HepG2 (cell line): ENCODE data around the gene RTRAF. TPM values are rescaled to one million over a fixed set of nuclear protein-coding genes. Genes with fewer than 3 reads are reported as not detected.

Experiments
- ATAC-seq: fragments of 200-7000 bp; cut with Tn5 transposase; 3 replicates; pipeline ENCODE4 v1.9.1; 2020; ENCODE audit warnings: mild to moderate bottlenecking, moderate library complexity
- BruUV-seq: library from RNA; stranded (reverse); fragments of 400-500 nt; replicated peaks from 2 replicates; lab custom pipeline; 2021; lab: Mats Ljungman, UMichigan
- CTCF ChIA-PET: fragments of 300-600 bp; formaldehyde crosslinking; extraction: SDS; loops from one replicate; lab custom pipeline; 2021; ENCODE audit warnings: low total read pairs, inconsistent platforms, low intra/inter-chr PET ratio; lab: Yijun Ruan, JAX
- POLR2A ChIA-PET: fragments of 350-600 bp; sonication (Branson Sonifier 250); formaldehyde crosslinking; loops from one replicate; lab custom pipeline; 2020; ENCODE audit warnings: antibody characterized with exemption, inconsistent platforms; lab: Yijun Ruan, JAX
- DNase-seq: peaks from one replicate; pipeline ENCODE4 v3.0.0-alpha.2; 2015; ENCODE audit warnings: low spot score
- FAIRE-seq: peaks from 3 replicates; lab custom pipeline; 2011; peaks lifted over from hg19 to GRCh38; lab: Jason Lieb, UNC
- H2AFZ ChIP-seq: one replicate; pipeline ENCODE4 v1.6.1; 2011; ENCODE audit warnings: low read length, inconsistent platforms
- H3K27ac ChIP-seq: fragments of 300-600 bp; 3 replicates; pipeline ENCODE4 v1.8.0; 2011; ENCODE audit warnings: mixed run types, mild to moderate bottlenecking, mixed read lengths, low read length, inconsistent platforms; ENCODE audit not compliant: insufficient read depth; ENCODE audit errors: extremely low read length
- H3K27me3 ChIP-seq, 2 experiments: fragments of 200-600 bp in 1 of 2; 2 replicates in 1 of 2; 3 replicates in 1 of 2; pipeline versions ENCODE4 v1.6.0 to v1.8.0; 2011; ENCODE audit warnings: low read length in 2 of 2, mild to moderate bottlenecking in 2 of 2, moderate library complexity in 2 of 2, inconsistent platforms in 1 of 2; ENCODE audit not compliant: insufficient read depth in 2 of 2, control insufficient read depth in 1 of 2
- H3K36me3 ChIP-seq, 2 experiments: fragments of 200-600 bp in 1 of 2; replicated peaks in 1 of 2; 2 replicates in 1 of 2; 3 replicates in 1 of 2; pipeline versions ENCODE4 v1.5.1 to v1.8.0; 2011; ENCODE audit warnings: low read length in 2 of 2, inconsistent platforms in 1 of 2; ENCODE audit not compliant: insufficient read depth in 2 of 2, control insufficient read depth in 1 of 2
- H3K4me1 ChIP-seq: 2 replicates; pipeline ENCODE4 v1.5.1; 2012; ENCODE audit warnings: low read length, inconsistent platforms; ENCODE audit not compliant: insufficient read depth
- H3K4me2 ChIP-seq: 2 replicates; pipeline ENCODE4 v1.6.0; 2011; ENCODE audit warnings: low read depth, low read length, inconsistent platforms
- H3K4me3 ChIP-seq, 3 experiments: fragments of 200-600 bp in 1 of 3; sonication (generic), shearing (Covaris generic) in 1 of 3; replicated peaks in 1 of 3; 2 replicates each; pipeline ENCODE4 v1.5.1; 2011 to 2016; ENCODE audit warnings: low read length in 3 of 3, inconsistent platforms in 2 of 3, low read depth in 2 of 3, mild to moderate bottlenecking in 2 of 3, control low read depth in 1 of 3, mixed read lengths in 1 of 3; ENCODE audit not compliant: insufficient read depth in 1 of 3
- H3K79me2 ChIP-seq: one replicate; pipeline ENCODE4 v1.6.1; 2011; ENCODE audit warnings: low read length, inconsistent platforms; ENCODE audit not compliant: insufficient read depth
- H3K9ac ChIP-seq: 2 replicates; pipeline ENCODE4 v1.6.0; 2011; ENCODE audit warnings: mild to moderate bottlenecking, low read depth, low read length, inconsistent platforms; ENCODE audit not compliant: insufficient read depth
- H3K9me3 ChIP-seq: 2 replicates; pipeline ENCODE4 v1.5.1; 2012; ENCODE audit warnings: mild to moderate bottlenecking, low read length
- H4K20me1 ChIP-seq: 2 replicates; pipeline ENCODE4 v1.6.0; 2011; ENCODE audit warnings: inconsistent platforms, mild to moderate bottlenecking, low read length, moderate library complexity; ENCODE audit not compliant: insufficient read depth
- CBFB ChIP-seq: sonication (generic); formaldehyde crosslinking; IDR thresholded peaks from 2 replicates; pipeline ENCODE4 v1.4.0; 2020; ENCODE audit warnings: missing genetic modification reagents
- FOSL2 ChIP-seq: sonication (generic); formaldehyde crosslinking; IDR thresholded peaks from 2 replicates; pipeline ENCODE4 v1.4.0; 2020; ENCODE audit warnings: missing genetic modification reagents
- NR2F6 ChIP-seq, 2 experiments: IDR thresholded peaks; 2 replicates each; pipeline ENCODE4 v1.6.1; 2016; ENCODE audit warnings: antibody characterized with exemption in 1 of 2, mild to moderate bottlenecking in 1 of 2
- NRL ChIP-seq: sonication (generic); formaldehyde crosslinking; IDR thresholded peaks from 2 replicates; pipeline ENCODE4 v1.5.0; 2020; ENCODE audit warnings: missing genetic modification reagents, mild to moderate bottlenecking, moderate library complexity, borderline replicate concordance
- ONECUT2 ChIP-seq: sonication (generic); formaldehyde crosslinking; IDR thresholded peaks from 2 replicates; pipeline ENCODE4 v1.4.0; 2020; ENCODE audit warnings: missing genetic modification reagents
- PAWR ChIP-seq: sonication (generic); formaldehyde crosslinking; IDR thresholded peaks from 2 replicates; pipeline ENCODE4 v1.4.0; 2020; ENCODE audit warnings: missing genetic modification reagents, mild to moderate bottlenecking, borderline replicate concordance
- ZNF24 ChIP-seq: fragments of 450-650 bp; IDR thresholded peaks from 2 replicates; pipeline ENCODE4 v1.6.1; 2017; ENCODE audit warnings: antibody characterized with exemption, mild to moderate bottlenecking
- ZNF3 ChIP-seq: IDR thresholded peaks from 2 replicates; pipeline ENCODE4 v1.7.0; 2017; ENCODE audit warnings: inconsistent platforms
- ZNF354B ChIP-seq: sonication (generic); formaldehyde crosslinking; IDR thresholded peaks from 2 replicates; pipeline ENCODE4 v1.8.0; 2022; ENCODE audit warnings: mild to moderate bottlenecking, missing genetic modification reagents
- ZNF367 ChIP-seq: sonication (generic); formaldehyde crosslinking; IDR thresholded peaks from 2 replicates; pipeline ENCODE4 v1.4.0; 2020; ENCODE audit warnings: missing genetic modification reagents, borderline replicate concordance
- ZNF496 ChIP-seq: sonication (generic); formaldehyde crosslinking; IDR thresholded peaks from 2 replicates; pipeline ENCODE4 v1.8.1; 2023; ENCODE audit warnings: mild to moderate bottlenecking, moderate library complexity, missing genetic modification reagents; ENCODE audit not compliant: insufficient replicate concordance
- ZNF572 ChIP-seq: sonication (generic); formaldehyde crosslinking; IDR thresholded peaks from 2 replicates; pipeline ENCODE4 v1.5.1; 2020; ENCODE audit warnings: mild to moderate bottlenecking, missing genetic modification reagents
- ZNF713 ChIP-seq: sonication (generic); formaldehyde crosslinking; IDR thresholded peaks from 2 replicates; pipeline ENCODE4 v1.4.0; 2020; ENCODE audit warnings: mild to moderate bottlenecking, missing genetic modification reagents
- whole genome bisulfite sequencing: methylation state at CpG from one replicate; pipeline ENCODE4 v1.1.6; 2017; ENCODE audit warnings: low lambda C conversion rate; 5-methylcytosine and 5-hydroxymethylcytosine counted together
- in situ Hi-C: cut with HindIII; loops from 2 replicates; pipeline ENCODE4 v1.10.0; 2017; ENCODE audit warnings: low pct_unique_long_range_greater_than_20kb; ENCODE audit not compliant: extremely low pct_ligation_motif_present
- intact Hi-C: fragments of 100-400 bp; cut with micrococcal nuclease; formaldehyde crosslinking; loops from one replicate; pipeline ENCODE4 v1.10.0; 2022; ENCODE audit not compliant: unreplicated experiment
- polyA plus RNA-seq, 8 experiments: library from polyadenylated mRNA; depleted of rRNA in 3 of 8; stranded (reverse) in 7 of 8; unstranded in 1 of 8; fragments of >200 nt; fragmentation: Illumina TruSeq in 4 of 8; extraction: Trizol in 4 of 8; gene quantifications; 2 replicates each; pipeline versions ENCODE4 v1.2.1 to v1.2.3, GENCODE V29; 2011 to 2016; ENCODE audit warnings: low read depth in 4 of 8, missing spikeins in 1 of 8, mixed read lengths in 1 of 8; ENCODE audit not compliant: insufficient read depth in 1 of 8
- total RNA-seq, 5 experiments: library from RNA; depleted of rRNA; stranded (reverse); fragments of >200 nt; fragmentation: Illumina TruSeq; extraction: Trizol; gene quantifications; 2 replicates each; pipeline ENCODE4 v1.2.3, GENCODE V29; 2016; ENCODE audit warnings: low read depth in 1 of 5
- TF ChIP-seq, protein P1 (sequence below): sonication (generic); formaldehyde crosslinking; IDR thresholded peaks from 2 replicates; pipeline ENCODE4 v1.5.0; 2020; ENCODE audit warnings: missing genetic modification reagents, mild to moderate bottlenecking, borderline replicate concordance
- TF ChIP-seq, protein P2 (sequence below): sonication (generic); formaldehyde crosslinking; IDR thresholded peaks from 2 replicates; pipeline ENCODE4 v1.4.0; 2020; ENCODE audit warnings: mild to moderate bottlenecking, missing genetic modification reagents

The RTRAF gene
- total and polyA plus RNA-seq, 2 of the 13 experiments (the other 11 are each of a cell fraction or from before 2014, with no cell fraction given) = 137 to 258 TPM

DNA sequence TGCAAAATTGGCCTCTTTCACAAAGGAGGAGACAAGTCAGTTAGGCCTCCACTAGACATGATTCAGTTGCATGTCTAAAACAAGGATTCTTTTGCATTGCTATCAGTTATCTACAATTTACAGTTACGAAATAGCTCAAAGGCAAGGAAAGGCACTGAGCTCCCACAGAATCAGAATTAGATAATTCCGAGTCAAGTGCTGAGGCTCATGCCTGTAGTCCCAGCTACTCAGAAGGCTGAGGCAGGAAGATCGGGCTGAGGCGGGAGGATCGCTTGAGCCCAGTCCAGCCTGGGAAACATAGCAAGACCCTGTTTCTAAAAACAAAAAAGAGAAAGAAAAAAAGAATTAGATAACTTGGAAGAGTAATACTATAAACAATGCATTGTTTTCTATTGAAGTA, 12.3 kb upstream of the RTRAF start:
- TF ChIP-seq ZNF713 = no peak
- H3K4me3 ChIP-seq = no peak overlapping the region
- ATAC-seq (no peak), FAIRE-seq (no peak), DNase-seq (no peak)
- no peaks in the 10 kb centered on the region for H3K9me3 ChIP-seq
- ChIA-PET POLR2A (no interaction called here), CTCF (no interaction called here)
- WGBS = 41% methylated on average over 5 of the region's 5 CpGs
- in situ Hi-C loops (no loop called here), intact Hi-C loops (no loop called here)
- H3K79me2 ChIP-seq = no peaks in the 10 kb centered on the region
- H3K27me3 ChIP-seq = peaks cover 0 to 15% of the 10 kb centered on the region in 2 experiments; a peak in 2 of 5 replicates
- H3K36me3 ChIP-seq = no peaks in the 10 kb centered on the region
- H4K20me1 ChIP-seq = no peaks in the 10 kb centered on the region
- no peaks in the 10 kb centered on the region for H3K4me1 ChIP-seq
- no peak overlapping the region for H3K27ac ChIP-seq
- no peak overlapping the region for H3K4me2 ChIP-seq
- H2AFZ ChIP-seq = no peak overlapping the region
- H3K9ac ChIP-seq = no peak overlapping the region
- no TSS peak for BruUV-seq

DNA sequence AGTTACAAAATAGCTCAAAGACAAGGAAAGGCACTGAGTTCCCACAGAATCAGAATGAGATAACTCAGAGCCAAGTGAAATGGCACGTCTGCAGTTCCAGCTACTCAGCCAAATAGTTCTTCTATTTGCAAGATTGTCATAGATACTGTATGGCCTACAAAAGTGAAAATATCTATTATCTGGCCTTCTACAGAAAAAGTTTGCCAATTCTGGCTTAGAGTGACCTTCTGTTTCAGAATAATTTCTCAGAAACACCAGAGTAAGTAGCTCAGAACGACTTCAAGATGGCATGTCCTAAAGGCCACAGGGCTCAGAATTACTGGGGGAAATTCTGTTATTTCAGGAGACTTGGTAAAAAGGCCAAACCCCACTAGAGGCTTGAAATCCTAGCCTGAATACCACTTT, 10.7 kb upstream of the RTRAF start:
- in situ Hi-C loops (no loop called here), intact Hi-C loops (loop anchor here (1.0 to 2.0 kb wide), 2 partner anchors 11 to 696 kb away; partner anchors contain the start of gene RTRAF)
- Histone ChIP-seq H3K9me3 (no peaks in the 10 kb centered on the region), H3K4me1 (no peaks in the 10 kb centered on the region), H3K27ac (no peak overlapping the region), H4K20me1 (no peaks in the 10 kb centered on the region), H3K79me2 (no peaks in the 10 kb centered on the region), H3K36me3 (no peaks in the 10 kb centered on the region), H3K4me3 (no peak overlapping the region), H3K27me3 (peaks cover 0 to 19% of the 10 kb centered on the region in 2 experiments; a peak in 3 of 5 replicates), H3K9ac (no peak overlapping the region), H2AFZ (no peak overlapping the region), H3K4me2 (no peak overlapping the region)
- CTCF ChIA-PET = no interaction called here
- 0% methylated on average over 2 of the region's 2 CpGs for WGBS
- BruUV-seq = no TSS peak
- FAIRE-seq = no peak
- no peak for ATAC-seq
- POLR2A ChIA-PET = no interaction called here
- DNase-seq = no peak
- TF ChIP-seq NR2F6 (IDR thresholded peaks at IDR 0.05) (no peak), NR2F6 (CRISPR knock-in tag; IDR thresholded peaks at IDR 0.05) (no peak), ZNF572 (CRISPR knock-in tag) (no peak), ZNF496 (no peak), FOSL2 (CRISPR knock-in tag) (no peak), ZNF367 (CRISPR knock-in tag) (no peak), CBFB (CRISPR knock-in tag) (no peak), ZNF3 (no peak), PAWR (CRISPR knock-in tag) (no peak), ZNF354B (CRISPR knock-in tag) (no peak), NRL (no peak), ONECUT2 (CRISPR knock-in tag) (no peak), ZNF24 (no peak)
- TF ChIP-seq, protein P1, sequence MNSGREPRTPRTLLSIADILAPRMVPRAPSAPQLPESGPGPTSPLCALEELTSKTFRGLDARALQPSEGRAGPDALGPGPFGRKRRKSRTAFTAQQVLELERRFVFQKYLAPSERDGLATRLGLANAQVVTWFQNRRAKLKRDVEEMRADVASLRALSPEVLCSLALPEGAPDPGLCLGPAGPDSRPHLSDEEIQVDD (CRISPR knock-in tag) = no peak
- TF ChIP-seq, protein P2, sequence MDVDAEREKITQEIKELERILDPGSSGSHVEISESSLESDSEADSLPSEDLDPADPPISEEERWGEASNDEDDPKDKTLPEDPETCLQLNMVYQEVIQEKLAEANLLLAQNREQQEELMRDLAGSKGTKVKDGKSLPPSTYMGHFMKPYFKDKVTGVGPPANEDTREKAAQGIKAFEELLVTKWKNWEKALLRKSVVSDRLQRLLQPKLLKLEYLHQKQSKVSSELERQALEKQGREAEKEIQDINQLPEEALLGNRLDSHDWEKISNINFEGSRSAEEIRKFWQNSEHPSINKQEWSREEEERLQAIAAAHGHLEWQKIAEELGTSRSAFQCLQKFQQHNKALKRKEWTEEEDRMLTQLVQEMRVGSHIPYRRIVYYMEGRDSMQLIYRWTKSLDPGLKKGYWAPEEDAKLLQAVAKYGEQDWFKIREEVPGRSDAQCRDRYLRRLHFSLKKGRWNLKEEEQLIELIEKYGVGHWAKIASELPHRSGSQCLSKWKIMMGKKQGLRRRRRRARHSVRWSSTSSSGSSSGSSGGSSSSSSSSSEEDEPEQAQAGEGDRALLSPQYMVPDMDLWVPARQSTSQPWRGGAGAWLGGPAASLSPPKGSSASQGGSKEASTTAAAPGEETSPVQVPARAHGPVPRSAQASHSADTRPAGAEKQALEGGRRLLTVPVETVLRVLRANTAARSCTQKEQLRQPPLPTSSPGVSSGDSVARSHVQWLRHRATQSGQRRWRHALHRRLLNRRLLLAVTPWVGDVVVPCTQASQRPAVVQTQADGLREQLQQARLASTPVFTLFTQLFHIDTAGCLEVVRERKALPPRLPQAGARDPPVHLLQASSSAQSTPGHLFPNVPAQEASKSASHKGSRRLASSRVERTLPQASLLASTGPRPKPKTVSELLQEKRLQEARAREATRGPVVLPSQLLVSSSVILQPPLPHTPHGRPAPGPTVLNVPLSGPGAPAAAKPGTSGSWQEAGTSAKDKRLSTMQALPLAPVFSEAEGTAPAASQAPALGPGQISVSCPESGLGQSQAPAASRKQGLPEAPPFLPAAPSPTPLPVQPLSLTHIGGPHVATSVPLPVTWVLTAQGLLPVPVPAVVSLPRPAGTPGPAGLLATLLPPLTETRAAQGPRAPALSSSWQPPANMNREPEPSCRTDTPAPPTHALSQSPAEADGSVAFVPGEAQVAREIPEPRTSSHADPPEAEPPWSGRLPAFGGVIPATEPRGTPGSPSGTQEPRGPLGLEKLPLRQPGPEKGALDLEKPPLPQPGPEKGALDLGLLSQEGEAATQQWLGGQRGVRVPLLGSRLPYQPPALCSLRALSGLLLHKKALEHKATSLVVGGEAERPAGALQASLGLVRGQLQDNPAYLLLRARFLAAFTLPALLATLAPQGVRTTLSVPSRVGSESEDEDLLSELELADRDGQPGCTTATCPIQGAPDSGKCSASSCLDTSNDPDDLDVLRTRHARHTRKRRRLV = no peak
